AG09309 (cell line): ENCODE measurements around the gene TGFB2.
"Not testable (repeated sequence)": the region's sequence is repeated elsewhere in the genome, so short reads cannot be mapped to it uniquely, and the experiment has no call there.

Source experiments
- DNase-seq: peaks from one replicate; pipeline ENCODE4 v3.0.0-alpha.2; 2010; ENCODE audit warnings: low read depth
- H3K4me3 ChIP-seq: 2 replicates; pipeline ENCODE4 v1.5.1; 2011; ENCODE audit warnings: mild to moderate bottlenecking, low read depth, low read length, moderate library complexity; ENCODE audit not compliant: control insufficient read depth
- CTCF ChIP-seq: IDR thresholded peaks from 2 replicates; pipeline ENCODE4 v1.5.1; 2011; ENCODE audit warnings: mild to moderate bottlenecking, low read depth, low read length, inconsistent platforms; ENCODE audit not compliant: insufficient read depth, control insufficient read depth; ENCODE audit errors: missing control alignments

TGFB2 gene

GRCh38 chr1:218315638-218316037 lies 29.5 kb upstream of the TGFB2 start:
- no peak for TF ChIP-seq CTCF
- DNase-seq = no peak
- no peak overlapping the region for H3K4me3 ChIP-seq

- no peak overlapping the region for H3K4me3 ChIP-seq
- DNase-seq = no peak
- TF ChIP-seq CTCF = no peak
These were observed 28.1 kb upstream of the TGFB2 start for GRCh38 chr1:218317061-218317460.

- DNase-seq = not testable (repeated sequence)
These were observed 25.0 kb upstream of the TGFB2 start for GRCh38 chr1:218320182-218320581.

GRCh38 chr1:218322762-218323161 lies 22.4 kb upstream of the TGFB2 start:
- DNase-seq = no peak
- TF ChIP-seq CTCF = no peak
- no peak overlapping the region for H3K4me3 ChIP-seq

More at GRCh38 chr1:218320182-218320581, 25.0 kb upstream of the TGFB2 start:
- not testable (repeated sequence) for H3K4me3 ChIP-seq

- no peak for DNase-seq
- no peak overlapping the region for H3K4me3 ChIP-seq
- TF ChIP-seq CTCF = no peak
These were observed 21.4 kb upstream of the TGFB2 start for GRCh38 chr1:218323568-218324225.

- TF ChIP-seq CTCF = no peak
- H3K4me3 ChIP-seq = no peak overlapping the region
- DNase-seq = no peak
These were observed 20.9 kb upstream of the TGFB2 start for GRCh38 chr1:218324226-218324580.

GRCh38 chr1:218328769-218329168 lies 16.4 kb upstream of the TGFB2 start:
- no peak overlapping the region for H3K4me3 ChIP-seq
- no peak for TF ChIP-seq CTCF
- no peak for DNase-seq
